GM21360 (cell line): ENCODE results near the gene SLC2A4RG.
A peak's percentile ranks its signal among the peaks of the same experiment; 100 is the strongest.
"Not testable (repeated sequence)": the region's sequence is repeated elsewhere in the genome, so short reads cannot be mapped to it uniquely, and the experiment has no call there.

ENCODE experiments used
- ATAC-seq: cut with Tn5 transposase; IDR thresholded peaks from one replicate; pipeline ENCODE4 v1.9.1; 2021; ENCODE audit warnings: mild to moderate bottlenecking, moderate library complexity; ENCODE audit not compliant: unreplicated experiment

The SLC2A4RG gene

GRCh38 chr20:63712191-63712590, 27.4 kb upstream of the SLC2A4RG start:
- no peak for ATAC-seq

- ATAC-seq = no peak
Observed at GRCh38 chr20:63714858-63715257, 24.7 kb upstream of the SLC2A4RG start.

GRCh38 chr20:63718996-63719395, 20.6 kb upstream of the SLC2A4RG start:
- ATAC-seq = no peak

- ATAC-seq = not testable (repeated sequence)
Observed at GRCh38 chr20:63722967-63723622, 16.5 kb upstream of the SLC2A4RG start.

- ATAC-seq = not testable (repeated sequence)
Observed at GRCh38 chr20:63730189-63730733, 9.3 kb upstream of the SLC2A4RG start.

GRCh38 chr20:63731410-63731809, 8.2 kb upstream of the SLC2A4RG start:
- ATAC-seq = no peak

- no peak for ATAC-seq
Observed at GRCh38 chr20:63732118-63733095, 7.2 kb upstream of the SLC2A4RG start.

- ATAC-seq = no peak
Observed at GRCh38 chr20:63733117-63733516, 6.5 kb upstream of the SLC2A4RG start.

- no peak for ATAC-seq
Observed at GRCh38 chr20:63733579-63734081, 5.9 kb upstream of the SLC2A4RG start.

- no peak for ATAC-seq
Observed at GRCh38 chr20:63734111-63734945, 5.2 kb upstream of the SLC2A4RG start.

GRCh38 chr20:63734946-63735858, 4.4 kb upstream of the SLC2A4RG start:
- no peak for ATAC-seq

GRCh38 chr20:63735859-63736718, 3.5 kb upstream of the SLC2A4RG start, which contains the start of gene LIME1:
Gene LIME1 (plus strand): TSS chr20:63736664. CDS start chr20:63737550, 886 bp downstream.
- ATAC-seq = no peak

GRCh38 chr20:63736893-63737694, 2.5 kb upstream of the SLC2A4RG start:
- no peak for ATAC-seq

GRCh38 chr20:63737695-63737944, 2.0 kb upstream of the SLC2A4RG start:
- no peak for ATAC-seq

- no peak for ATAC-seq
Observed at GRCh38 chr20:63737945-63738686, 1.5 kb upstream of the SLC2A4RG start.

- ATAC-seq = no peak
Observed at GRCh38 chr20:63738687-63739129, 868 bp upstream of the SLC2A4RG start.

GRCh38 chr20:63740070-63740626, 572 bp downstream of the SLC2A4RG start:
- ATAC-seq = peak; percentile 9
